ENCODE data around the gene HOXC11.

Gene HOXC11

GRCh38 chr12:53973236-53974042 lies 513 bp downstream of the HOXC11 start:
- DNase-seq (ENCODE audit: low read depth in 2 of 2, low spot score in 1 of 2) = no peak

GRCh38 chr12:53974084-53975063 lies 1.4 kb downstream of the HOXC11 start, which contains the start of gene HOTAIR:
HOTAIR (minus strand) TSS chr12:53974954.
- DNase-seq (ENCODE audit: low read depth in 2 of 2, low spot score in 1 of 2) = no peak

GRCh38 chr12:53975064-53975471 lies 2.1 kb downstream of the HOXC11 start:
- no peak for DNase-seq (ENCODE audit: low read depth in 2 of 2, low spot score in 1 of 2)

GRCh38 chr12:53975479-53976152 lies 2.7 kb downstream of the HOXC11 start:
- no peak for DNase-seq (ENCODE audit: low read depth in 2 of 2, low spot score in 1 of 2)

- no peak for DNase-seq (ENCODE audit: low read depth in 2 of 2, low spot score in 1 of 2)
Observed at GRCh38 chr12:53976172-53976822, 3.4 kb downstream of the HOXC11 start.

- no peak for DNase-seq (ENCODE audit: low read depth in 2 of 2, low spot score in 1 of 2)
Observed at GRCh38 chr12:53976823-53977595, 4.1 kb downstream of the HOXC11 start.

GRCh38 chr12:53977596-53978445 lies 4.9 kb downstream of the HOXC11 start:
- DNase-seq (ENCODE audit: low read depth in 2 of 2, low spot score in 1 of 2) = no peak

GRCh38 chr12:53978477-53979356 lies 5.8 kb downstream of the HOXC11 start:
- DNase-seq (ENCODE audit: low read depth in 2 of 2, low spot score in 1 of 2) = no peak

GRCh38 chr12:53980104-53980801 lies 7.3 kb downstream of the HOXC11 start:
- DNase-seq (ENCODE audit: low read depth in 2 of 2, low spot score in 1 of 2) = no peak

- DNase-seq (ENCODE audit: low read depth in 2 of 2, low spot score in 1 of 2) = no peak
Observed at GRCh38 chr12:53980802-53981496, 8.0 kb downstream of the HOXC11 start.

- no peak for DNase-seq (ENCODE audit: low read depth in 2 of 2, low spot score in 1 of 2)
Observed at GRCh38 chr12:53981634-53982565, 9.0 kb downstream of the HOXC11 start.

GRCh38 chr12:53982648-53983567 lies 10.0 kb downstream of the HOXC11 start:
- DNase-seq (ENCODE audit: low read depth in 2 of 2, low spot score in 1 of 2) = no peak

GRCh38 chr12:53983568-53983949 lies 10.6 kb downstream of the HOXC11 start:
- no peak for DNase-seq (ENCODE audit: low read depth in 2 of 2, low spot score in 1 of 2)

GRCh38 chr12:53983950-53984572 lies 11.1 kb downstream of the HOXC11 start:
- no peak for DNase-seq (ENCODE audit: low read depth in 2 of 2, low spot score in 1 of 2)

Data from stimulated activated CD8-positive, alpha-beta memory T cell treated with anti-CD3 and anti-CD28 coated beads, Interleukin-4, amount 100 ng/mL, for 4 hours (primary cell).